ENCODE data around the gene MTHFD1. TPM values are rescaled to one million over a fixed set of nuclear protein-coding genes. Genes with fewer than 3 reads are reported as not detected.

The MTHFD1 gene
- total RNA-seq, 2 experiments from 2014 or later, result 237 to 241 TPM

DNA sequence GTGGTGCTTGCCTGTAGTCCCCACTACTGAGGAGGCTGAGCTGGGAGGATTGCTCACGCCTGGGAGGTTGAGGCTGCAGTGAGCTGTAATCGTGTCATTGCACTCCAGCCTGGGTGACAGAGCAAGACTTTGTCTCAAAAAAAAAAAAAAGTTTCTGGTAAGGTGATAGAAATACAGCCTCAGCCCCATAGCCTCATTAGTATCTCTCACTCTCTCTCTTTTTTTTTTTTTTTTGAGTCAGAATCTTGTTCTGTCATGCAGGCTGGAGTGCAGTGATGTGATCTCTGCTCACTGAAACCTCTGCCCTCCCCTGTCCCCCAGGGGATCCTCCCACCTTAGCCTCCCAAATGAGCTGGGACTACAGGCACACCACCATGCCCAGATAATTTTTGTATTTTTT is 19.2 kb downstream of the MTHFD1 start:
- ATAC-seq (no peak), DNase-seq (no peak)
- no peaks in the 10 kb centered on the region for H3K27me3 Mint-ChIP-seq
- POLR2A ChIA-PET, result no interaction called here
- H3K27ac Mint-ChIP-seq, result no peak overlapping the region
- no peaks in the 10 kb centered on the region for H3K9me3 Mint-ChIP-seq
- H3K4me1 Mint-ChIP-seq (ENCODE audit: low read depth), result peaks cover 30% of the 10 kb centered on the region
- CTCF ChIA-PET, result interaction anchor here (1.3 to 1.8 kb wide), 2 partner anchors 23 to 64 kb away, joined by 3 to 8 read pairs; no protein-coding TSS in a partner anchor
- TF ChIP-seq, protein P1, sequence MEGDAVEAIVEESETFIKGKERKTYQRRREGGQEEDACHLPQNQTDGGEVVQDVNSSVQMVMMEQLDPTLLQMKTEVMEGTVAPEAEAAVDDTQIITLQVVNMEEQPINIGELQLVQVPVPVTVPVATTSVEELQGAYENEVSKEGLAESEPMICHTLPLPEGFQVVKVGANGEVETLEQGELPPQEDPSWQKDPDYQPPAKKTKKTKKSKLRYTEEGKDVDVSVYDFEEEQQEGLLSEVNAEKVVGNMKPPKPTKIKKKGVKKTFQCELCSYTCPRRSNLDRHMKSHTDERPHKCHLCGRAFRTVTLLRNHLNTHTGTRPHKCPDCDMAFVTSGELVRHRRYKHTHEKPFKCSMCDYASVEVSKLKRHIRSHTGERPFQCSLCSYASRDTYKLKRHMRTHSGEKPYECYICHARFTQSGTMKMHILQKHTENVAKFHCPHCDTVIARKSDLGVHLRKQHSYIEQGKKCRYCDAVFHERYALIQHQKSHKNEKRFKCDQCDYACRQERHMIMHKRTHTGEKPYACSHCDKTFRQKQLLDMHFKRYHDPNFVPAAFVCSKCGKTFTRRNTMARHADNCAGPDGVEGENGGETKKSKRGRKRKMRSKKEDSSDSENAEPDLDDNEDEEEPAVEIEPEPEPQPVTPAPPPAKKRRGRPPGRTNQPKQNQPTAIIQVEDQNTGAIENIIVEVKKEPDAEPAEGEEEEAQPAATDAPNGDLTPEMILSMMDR (IDR thresholded peaks at IDR 0.05), result no peak
- H3K4me3 Mint-ChIP-seq, result no peak overlapping the region
- H3K36me3 Mint-ChIP-seq (ENCODE audit: low read depth), result peaks cover 46% of the 10 kb centered on the region
- intact Hi-C loops (cut with micrococcal nuclease), result no loop called here

DNA sequence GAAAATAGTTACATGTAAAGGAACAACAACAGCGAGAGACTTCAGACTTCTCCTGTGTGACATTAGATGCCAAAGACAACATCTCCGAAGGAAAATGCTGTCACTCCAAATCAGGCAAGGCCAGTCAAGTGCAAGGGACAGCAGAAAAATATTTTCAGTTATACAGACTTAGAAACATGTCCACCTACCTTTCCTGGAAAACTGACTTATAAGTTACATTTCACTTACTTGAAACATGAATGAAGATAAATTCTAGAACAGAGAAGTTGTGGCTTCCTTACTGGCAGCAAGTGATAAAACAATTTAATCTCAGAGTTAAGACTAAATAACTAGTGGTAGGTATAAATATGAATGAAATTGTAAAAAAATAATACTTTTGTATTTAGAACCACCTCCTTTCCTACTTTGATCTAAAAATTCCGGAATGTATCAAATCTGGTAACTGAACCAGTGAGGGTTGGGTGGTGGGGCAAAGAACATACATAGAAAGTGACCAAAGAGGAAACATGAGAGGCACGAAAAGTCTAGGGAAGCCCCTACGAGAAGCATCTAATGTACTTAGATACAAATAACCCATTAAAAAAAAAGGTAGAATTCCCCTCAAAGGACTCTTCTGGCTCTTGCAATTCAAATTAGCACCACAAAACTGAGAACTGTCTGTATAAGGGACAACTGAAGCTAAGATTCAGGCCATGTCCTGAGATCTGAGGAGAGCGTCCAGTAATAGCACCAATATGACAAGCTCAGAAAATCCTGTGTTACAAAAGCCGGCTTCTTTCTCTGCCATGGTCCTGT is 21.2 kb downstream of the MTHFD1 start:
- CTCF ChIA-PET, result no interaction called here
- H3K27ac Mint-ChIP-seq, result peak overlapping the region; percentile 9
- intact Hi-C loops (cut with micrococcal nuclease), result no loop called here

DNA sequence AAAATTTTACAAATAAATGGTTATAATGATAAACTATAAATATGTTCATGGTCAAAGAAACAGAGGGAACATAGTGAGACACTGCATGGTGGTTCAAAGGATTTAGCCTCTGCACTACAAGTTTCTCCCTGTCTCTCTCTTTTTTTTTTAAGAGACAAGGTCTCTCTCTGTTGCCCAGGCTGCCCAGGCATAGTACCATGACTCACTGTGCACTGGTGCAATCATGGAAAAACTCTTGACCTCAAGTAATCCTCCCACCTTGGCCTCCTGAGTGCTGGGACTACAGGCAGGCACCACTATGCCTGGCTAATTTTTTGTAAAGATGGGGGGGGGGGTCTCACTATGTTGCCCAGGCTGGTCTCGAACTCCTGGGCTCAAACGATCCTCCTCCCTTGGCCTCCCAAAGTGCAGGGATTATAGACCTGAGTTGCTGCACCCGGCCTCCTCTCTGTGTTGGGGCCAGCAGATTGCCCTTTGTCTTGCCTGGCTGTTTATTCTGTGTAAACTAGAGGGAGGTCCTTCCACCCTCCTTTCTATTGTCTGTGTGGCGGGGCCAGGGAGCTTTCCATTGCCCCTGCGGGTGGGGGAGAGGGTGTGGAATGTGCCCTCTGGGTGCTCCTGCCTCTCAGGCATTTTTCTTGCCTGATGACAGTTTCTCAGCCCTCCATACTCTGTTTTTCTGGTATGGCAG is 22.1 kb downstream of the MTHFD1 start:
- TF ChIP-seq, protein P1 (IDR thresholded peaks at IDR 0.05), result no peak
- CTCF ChIA-PET, result interaction anchor here (1.0 to 1.3 kb wide), 2 partner anchors 14 to 19 kb away, joined by 3 read pairs; no protein-coding TSS in a partner anchor
- H3K36me3 Mint-ChIP-seq (ENCODE audit: low read depth), result peaks cover 46% of the 10 kb centered on the region
- no peak overlapping the region for H3K4me3 Mint-ChIP-seq
- POLR2A ChIA-PET, result interaction anchor here (0.6 kb wide), 1 partner anchor 27 kb away, joined by 3 read pairs; no protein-coding TSS in a partner anchor
- H3K27ac Mint-ChIP-seq, result peak overlapping the region; percentile 28
- peaks cover 24% of the 10 kb centered on the region for H3K4me1 Mint-ChIP-seq (ENCODE audit: low read depth)
- peak; percentile 30 for ATAC-seq
- no peak for DNase-seq
- H3K27me3 Mint-ChIP-seq, result no peaks in the 10 kb centered on the region
- intact Hi-C loops (cut with micrococcal nuclease), result no loop called here
- H3K9me3 Mint-ChIP-seq, result no peaks in the 10 kb centered on the region

More for the DNA sequence above, 21.2 kb downstream of the MTHFD1 start:
- TF ChIP-seq, protein P1 (IDR thresholded peaks at IDR 0.05), result no peak
- ATAC-seq (no peak), DNase-seq (no peak)
- no peaks in the 10 kb centered on the region for H3K9me3 Mint-ChIP-seq
- H3K27me3 Mint-ChIP-seq, result no peaks in the 10 kb centered on the region
- H3K36me3 Mint-ChIP-seq (ENCODE audit: low read depth), result peaks cover 47% of the 10 kb centered on the region
- H3K4me1 Mint-ChIP-seq (ENCODE audit: low read depth), result peaks cover 28% of the 10 kb centered on the region
- no peak overlapping the region for H3K4me3 Mint-ChIP-seq
- POLR2A ChIA-PET, result no interaction called here

DNA sequence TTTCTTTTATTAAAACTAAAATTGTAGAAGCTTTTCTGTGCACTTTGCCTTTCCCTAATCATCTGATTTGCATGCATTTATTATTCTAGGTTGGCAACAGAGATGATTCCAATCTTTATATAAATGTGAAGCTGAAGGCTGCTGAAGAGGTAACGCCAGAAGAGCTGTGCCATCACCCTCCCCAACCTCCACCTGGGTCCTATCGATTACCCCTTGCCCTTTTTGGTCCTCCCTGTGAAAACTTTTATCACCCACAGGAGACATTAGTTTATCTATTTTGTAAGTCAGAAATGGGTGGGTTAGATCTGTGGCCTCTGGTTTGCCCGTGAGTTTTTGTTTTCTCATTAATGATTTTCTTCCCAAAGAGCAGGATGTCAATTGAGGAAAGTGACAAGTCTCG is 22.8 kb downstream of the MTHFD1 start:
- Mint-ChIP-seq H3K27me3 (no peaks in the 10 kb centered on the region), H3K4me1 (ENCODE audit: low read depth) (peaks cover 30% of the 10 kb centered on the region), H3K9me3 (no peaks in the 10 kb centered on the region), H3K27ac (no peak overlapping the region), H3K4me3 (no peak overlapping the region), H3K36me3 (ENCODE audit: low read depth) (peaks cover 47% of the 10 kb centered on the region)
- intact Hi-C loops (cut with micrococcal nuclease), result no loop called here
- ATAC-seq (no peak), DNase-seq (no peak)
- POLR2A ChIA-PET, result no interaction called here
- CTCF ChIA-PET, result interaction anchor here (1.0 to 1.9 kb wide), 3 partner anchors 13 to 19 kb away, joined by 3 to 7 read pairs (median 3); no protein-coding TSS in a partner anchor
- TF ChIP-seq, protein P1 (IDR thresholded peaks at IDR 0.05), result no peak

DNA sequence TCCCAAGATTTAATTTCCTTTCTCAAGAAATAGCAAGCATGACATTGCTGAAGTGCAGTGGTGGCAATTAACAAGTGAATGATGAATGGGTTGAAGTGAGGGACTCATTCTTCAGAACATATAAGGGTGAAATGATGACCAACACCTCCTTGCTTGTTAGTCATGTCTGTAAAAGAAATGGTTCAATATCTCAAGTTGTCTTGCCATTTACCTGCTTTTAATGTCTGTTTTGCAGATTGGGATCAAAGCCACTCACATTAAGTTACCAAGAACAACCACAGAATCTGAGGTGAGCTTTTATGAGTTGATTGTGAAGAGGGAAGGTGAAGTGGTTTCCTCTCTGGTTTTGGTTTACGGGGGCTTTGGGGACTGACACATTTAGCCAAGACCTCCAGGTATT is 24.1 kb downstream of the MTHFD1 start:
- no peaks in the 10 kb centered on the region for H3K27me3 Mint-ChIP-seq
- peaks cover 52% of the 10 kb centered on the region for H3K36me3 Mint-ChIP-seq (ENCODE audit: low read depth)
- ATAC-seq, result peak; percentile 27
- no peak overlapping the region for H3K4me3 Mint-ChIP-seq
- TF ChIP-seq, protein P1 (IDR thresholded peaks at IDR 0.05), result no peak
- intact Hi-C loops (cut with micrococcal nuclease), result no loop called here
- no peak for DNase-seq
- H3K4me1 Mint-ChIP-seq (ENCODE audit: low read depth), result peaks cover 38% of the 10 kb centered on the region
- no peak overlapping the region for H3K27ac Mint-ChIP-seq
- POLR2A ChIA-PET, result no interaction called here
- CTCF ChIA-PET, result interaction anchor here (1.1 to 1.9 kb wide), 2 partner anchors 18 to 21 kb away, joined by 3 to 7 read pairs; no protein-coding TSS in a partner anchor
- no peaks in the 10 kb centered on the region for H3K9me3 Mint-ChIP-seq
